Brain microvascular endothelial cell (primary cell): ENCODE data around the gene RARA.

Source experiments
- DNase-seq: peaks from one replicate; pipeline ENCODE4 v3.0.0-alpha.2; 2020
- H3K27ac ChIP-seq: fragments of 250-450 bp; sonication (Bioruptor Pico); 2 replicates; pipeline ENCODE4 v1.5.1; 2020; ENCODE audit warnings: mild to moderate bottlenecking, moderate library complexity
- H3K27me3 ChIP-seq: fragments of 250-450 bp; sonication (Bioruptor Pico); replicated peaks from 2 replicates; pipeline ENCODE4 v1.5.1; 2020; ENCODE audit warnings: mild to moderate bottlenecking
- H3K36me3 ChIP-seq: fragments of 250-450 bp; sonication (Bioruptor Pico); replicated peaks from 2 replicates; pipeline ENCODE4 v1.5.1; 2020; ENCODE audit warnings: mild to moderate bottlenecking
- H3K4me3 ChIP-seq: 2 replicates; pipeline ENCODE4 v1.5.1; 2011; ENCODE audit warnings: low read depth, mild to moderate bottlenecking, control low read depth, low read length, moderate library complexity
- CTCF ChIP-seq: IDR thresholded peaks from 2 replicates; pipeline ENCODE4 v1.5.1; 2011; ENCODE audit warnings: low read depth, mild to moderate bottlenecking, moderate library complexity, low read length, control low read depth, inconsistent platforms; ENCODE audit errors: missing control alignments
- in situ Hi-C: cut with HindIII; loops from 2 replicates; pipeline ENCODE4 v1.10.0; 2017; ENCODE audit warnings: low sequenced_read_pairs, low pct_ligation_motif_present

Gene RARA

DNA sequence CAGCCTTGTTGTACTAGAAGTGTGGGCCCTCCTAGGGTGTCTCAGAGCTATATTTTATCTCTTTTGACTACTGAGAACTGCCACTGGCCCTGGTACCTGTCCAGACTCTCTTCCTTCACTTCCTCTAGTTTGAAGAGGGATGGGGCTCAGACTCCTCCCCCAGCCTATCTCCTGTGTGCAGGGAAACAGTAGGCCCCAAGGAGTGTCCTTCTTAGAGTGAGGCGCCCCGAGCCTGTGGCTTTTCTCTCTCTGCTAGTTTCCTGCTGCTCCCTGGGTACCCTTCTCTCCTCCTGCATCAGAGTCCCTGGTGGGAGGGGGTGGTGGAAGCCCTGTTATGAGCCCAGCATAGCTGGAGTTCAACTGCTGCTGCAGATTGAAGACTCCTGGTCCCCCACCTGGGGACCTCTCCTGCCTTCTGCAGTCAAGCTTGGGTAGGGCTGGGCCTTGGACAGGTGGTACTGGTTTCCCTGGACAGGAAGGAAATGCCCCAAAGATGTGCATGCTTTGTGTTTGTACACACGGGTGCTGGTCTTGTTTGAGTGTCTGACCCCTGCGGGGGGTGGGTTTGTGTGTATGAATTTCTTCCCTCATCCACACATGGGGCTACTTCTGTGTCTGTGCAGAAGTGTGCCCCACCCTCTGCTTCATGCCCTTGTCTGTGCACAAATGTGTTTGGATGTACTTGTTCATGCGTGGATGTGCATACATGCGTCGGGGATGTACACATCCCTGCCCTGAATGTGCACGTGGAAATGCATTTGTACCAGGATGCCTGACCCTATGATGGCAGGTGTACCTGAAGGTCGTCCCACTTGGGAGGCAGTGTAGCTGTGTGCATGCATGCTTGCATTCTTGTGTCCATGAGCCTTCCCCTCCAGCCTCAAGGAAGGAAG is 6.9 kb downstream of the RARA start:
- TF ChIP-seq CTCF: no peak
- in situ Hi-C loops: loop anchor here (25.0 kb wide), 1 partner anchor 221 kb away; no protein-coding TSS in a partner anchor
- H3K4me3 ChIP-seq: peak overlapping the region; percentile 9
- no peaks in the 10 kb centered on the region for H3K36me3 ChIP-seq
- H3K27ac ChIP-seq: no peak overlapping the region
- no peaks in the 10 kb centered on the region for H3K27me3 ChIP-seq
- DNase-seq: no peak

DNA sequence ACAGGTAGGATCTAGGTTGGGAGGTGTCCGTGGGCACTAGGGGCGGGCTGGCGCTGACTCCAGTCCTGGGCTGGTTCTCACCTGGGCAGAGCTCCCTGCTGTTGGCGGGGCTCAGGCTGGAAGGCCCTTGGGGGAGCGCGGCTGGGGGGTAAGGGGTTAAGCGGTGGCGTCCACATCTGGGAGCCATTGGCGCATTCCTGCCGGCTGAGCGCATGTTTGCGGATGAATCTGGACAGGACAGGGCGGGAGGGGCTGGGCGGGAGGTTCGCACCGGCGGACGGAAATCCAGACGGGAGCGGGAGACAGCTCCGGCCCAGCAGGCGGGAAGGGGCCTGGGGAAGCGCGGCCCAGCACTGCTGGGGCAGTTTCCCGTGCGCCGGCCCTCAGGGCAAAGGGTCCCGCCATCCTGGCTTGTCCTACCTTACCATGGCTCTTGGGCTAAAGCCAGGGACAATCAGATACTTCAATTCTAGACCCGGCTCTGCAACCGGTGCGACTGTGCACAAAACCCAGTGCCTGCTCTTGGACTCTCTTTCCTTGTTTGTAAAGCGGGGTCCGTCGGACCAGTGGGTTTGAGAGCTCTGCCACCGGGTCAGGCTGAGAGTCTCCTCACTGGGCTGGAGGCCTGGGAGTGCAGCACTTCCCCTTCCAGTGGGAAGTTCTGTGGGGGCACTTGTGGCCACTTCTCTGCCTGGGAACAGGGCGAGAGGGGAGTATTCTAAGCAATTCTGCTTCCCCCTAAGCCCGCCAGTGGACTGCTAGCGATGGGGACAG is 7.8 kb downstream of the RARA start:
- peak overlapping the region; percentile 60 for H3K27ac ChIP-seq
- peak overlapping the region; percentile 26 for H3K4me3 ChIP-seq
- no peaks in the 10 kb centered on the region for H3K27me3 ChIP-seq
- no peaks in the 10 kb centered on the region for H3K36me3 ChIP-seq
- TF ChIP-seq CTCF: no peak
- peak; percentile 61 for DNase-seq
- in situ Hi-C loops: loop anchor here (25.0 kb wide), 1 partner anchor 221 kb away; no protein-coding TSS in a partner anchor

GRCh38 chr17:40317345-40317873 is 8.4 kb downstream of the RARA start:
- peak overlapping the region; percentile 89 for H3K4me3 ChIP-seq
- peak; percentile 65 for DNase-seq
- in situ Hi-C loops: loop anchor here (25.0 kb wide), 1 partner anchor 220 kb away; no protein-coding TSS in a partner anchor
- peak overlapping the region; percentile 89 for H3K27ac ChIP-seq
- TF ChIP-seq CTCF: peak; percentile 85
- H3K27me3 ChIP-seq: no peaks in the 10 kb centered on the region
- H3K36me3 ChIP-seq: no peaks in the 10 kb centered on the region

DNA sequence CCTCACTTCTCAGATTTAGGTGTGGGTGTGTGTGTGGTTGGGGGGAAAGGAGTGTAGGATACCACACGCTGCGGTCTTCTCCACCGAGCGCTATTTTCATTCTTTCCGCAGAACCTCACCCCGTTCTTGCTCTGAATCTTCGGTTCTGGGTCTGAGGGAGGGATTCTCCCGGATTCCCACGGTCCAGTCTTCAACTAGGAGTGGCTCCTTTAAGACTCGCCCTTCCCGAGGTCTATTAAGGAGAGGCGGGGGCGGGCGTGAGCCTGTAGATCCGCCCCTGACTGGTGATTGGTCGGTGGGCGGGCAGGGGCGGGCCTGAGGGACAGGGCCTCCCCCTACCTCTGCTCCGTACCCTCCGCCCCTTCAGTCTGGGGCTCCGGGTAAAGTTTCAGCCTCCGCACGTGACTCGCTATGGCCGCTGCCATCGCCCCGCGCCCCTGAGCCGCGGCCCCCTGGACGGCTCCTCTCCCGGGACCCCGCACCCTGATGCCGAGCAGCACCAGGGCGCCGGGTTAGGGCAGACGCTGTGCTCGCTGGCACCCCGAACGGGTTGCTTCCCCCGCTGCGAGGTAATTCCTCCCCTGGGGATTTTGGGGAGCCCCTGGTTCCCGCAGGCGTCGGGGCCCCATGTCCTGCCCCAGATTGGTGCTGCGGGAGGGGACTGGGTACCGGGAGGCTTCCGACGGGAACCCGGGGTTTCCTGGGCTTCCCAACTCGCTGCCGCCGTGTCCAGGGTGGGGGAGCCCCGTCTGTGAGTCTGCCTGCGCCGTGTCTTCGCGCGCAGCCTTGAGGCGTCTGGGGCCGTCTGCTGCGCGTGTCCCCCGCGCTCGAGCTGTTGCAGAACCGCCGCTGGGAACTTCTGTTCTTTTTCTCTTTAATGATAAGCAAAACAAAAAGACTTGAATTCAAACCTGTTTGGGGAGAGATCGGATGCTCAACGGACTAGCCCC is 9.2 kb downstream of the RARA start:
- H3K36me3 ChIP-seq: no peaks in the 10 kb centered on the region
- peak overlapping the region; percentile 89 for H3K4me3 ChIP-seq
- DNase-seq: peak; percentile 94
- TF ChIP-seq CTCF: no peak
- H3K27me3 ChIP-seq: no peaks in the 10 kb centered on the region
- in situ Hi-C loops: loop anchor here (25.0 kb wide), 1 partner anchor 219 kb away; no protein-coding TSS in a partner anchor
- H3K27ac ChIP-seq: peak overlapping the region; percentile 89

GRCh38 chr17:40318830-40319391 is 9.9 kb downstream of the RARA start:
- no peaks in the 10 kb centered on the region for H3K27me3 ChIP-seq
- in situ Hi-C loops: loop anchor here (25.0 kb wide), 1 partner anchor 218 kb away; no protein-coding TSS in a partner anchor
- peak; percentile 53 for TF ChIP-seq CTCF
- peak overlapping the region; percentile 89 for H3K4me3 ChIP-seq
- no peak for DNase-seq
- peak overlapping the region; percentile 89 for H3K27ac ChIP-seq
- no peaks in the 10 kb centered on the region for H3K36me3 ChIP-seq
